ENCODE results near the gene SENP6.
"Not testable (repeated sequence)": the region's sequence is repeated elsewhere in the genome, so short reads cannot be mapped to it uniquely, and the experiment has no call there.

The SENP6 gene

DNA sequence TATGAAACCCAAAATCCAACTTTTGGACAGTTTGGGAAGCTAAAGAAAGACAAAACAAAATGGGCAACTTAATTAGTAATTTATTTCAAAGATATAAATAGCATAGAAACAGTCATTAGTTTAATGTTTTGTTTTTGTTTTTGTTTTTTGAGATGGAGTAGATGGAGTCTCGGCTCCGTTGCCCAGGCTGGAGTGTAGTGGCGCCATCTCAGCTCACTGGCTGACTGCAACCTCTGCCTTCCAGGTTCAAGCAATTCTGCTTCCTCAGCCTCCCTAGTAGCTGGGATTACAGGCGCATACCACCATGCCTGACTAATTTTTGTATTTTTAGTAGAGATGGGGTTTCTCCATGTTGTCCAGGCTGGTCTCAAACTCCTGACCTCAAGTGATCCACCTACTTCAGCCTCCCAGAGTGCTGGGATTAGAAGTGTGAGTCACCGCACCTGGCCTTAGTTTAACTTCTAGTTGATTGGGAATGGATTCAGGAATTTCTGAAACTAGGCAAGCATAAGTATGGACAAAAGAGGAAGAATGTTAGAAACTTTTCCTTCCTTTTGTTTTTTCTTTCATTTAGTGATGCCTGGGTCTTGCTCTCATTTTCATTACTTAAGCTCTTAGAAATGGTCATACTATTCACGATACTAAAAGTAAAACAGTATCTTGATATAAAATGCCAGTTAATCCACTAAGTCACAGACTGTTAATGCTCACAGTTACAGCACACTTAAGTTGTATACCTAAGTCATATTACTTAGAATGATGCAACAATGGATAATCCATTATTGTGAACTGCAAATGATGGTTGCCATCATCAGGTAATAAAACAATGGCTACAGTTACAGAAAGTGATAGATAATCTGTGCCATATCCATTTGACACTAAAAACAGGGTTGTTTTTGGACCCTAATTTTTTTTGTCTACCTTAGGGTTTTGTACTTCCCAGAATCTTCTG is 8.2 kb downstream of the SENP6 start:
- DNase-seq = no peak

- no peak for DNase-seq
Measured at GRCh38 chr6:75611011-75611701, 9.5 kb downstream of the SENP6 start.

DNA sequence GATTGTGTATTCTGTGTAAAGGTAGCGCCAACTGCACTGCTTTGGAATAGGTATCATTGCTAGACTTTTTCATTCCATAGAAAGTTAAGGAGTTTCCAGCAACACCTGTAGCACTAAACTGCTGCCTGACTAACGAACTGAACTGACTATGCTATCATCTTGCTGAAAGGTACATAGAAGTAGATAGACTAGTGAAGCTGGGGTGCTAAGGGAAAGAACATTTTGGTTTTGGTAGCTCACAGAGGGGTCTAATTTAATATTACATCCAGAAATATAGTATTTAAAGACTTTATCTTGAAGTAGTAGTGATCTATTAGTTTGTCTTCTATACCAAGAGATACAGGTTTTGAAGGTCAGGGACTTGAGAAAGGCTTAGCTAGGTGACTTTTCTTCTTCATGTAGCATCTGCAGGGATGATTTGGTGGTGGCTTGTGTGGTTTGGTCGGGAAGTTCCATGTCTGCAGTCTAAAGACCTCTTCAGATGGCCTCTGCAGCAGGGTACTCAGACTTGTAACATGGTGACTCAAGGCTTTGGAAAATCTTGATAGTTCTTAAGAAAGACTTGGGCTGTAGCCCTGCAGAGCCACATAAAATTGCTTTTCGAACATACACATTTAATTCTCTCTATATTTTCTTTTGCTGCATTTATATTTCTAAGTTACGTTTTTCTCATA is 10.2 kb downstream of the SENP6 start:
- DNase-seq = peak; percentile 34 to 54 (median 50)

DNA sequence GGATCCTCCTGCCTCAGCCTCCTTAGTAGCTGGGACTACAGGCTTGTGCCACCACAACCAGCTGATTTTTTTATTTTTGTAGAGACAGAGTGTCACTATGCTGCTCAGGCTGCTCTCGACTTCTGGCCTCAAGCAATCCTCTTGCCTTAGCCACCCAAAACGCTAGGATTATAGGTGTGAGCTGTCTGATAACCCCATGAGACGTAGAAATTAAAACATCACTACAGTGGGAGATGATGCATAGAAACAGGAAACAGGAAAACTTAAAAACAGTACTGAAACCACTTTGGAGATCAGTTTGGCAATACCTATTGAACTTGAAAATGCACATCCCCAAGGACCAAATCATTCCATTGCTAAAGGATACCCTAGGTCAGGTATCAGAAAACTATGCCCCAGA is 10.8 kb downstream of the SENP6 start:
- DNase-seq = peak in 1 of 3 donors; percentile 35

GRCh38 chr6:75613056-75613501 is 11.4 kb downstream of the SENP6 start:
- no peak for DNase-seq

GRCh38 chr6:75618437-75618836 is 16.8 kb downstream of the SENP6 start:
- DNase-seq = no peak

GRCh38 chr6:75619230-75619899 is 17.7 kb downstream of the SENP6 start:
- no peak for DNase-seq

DNA sequence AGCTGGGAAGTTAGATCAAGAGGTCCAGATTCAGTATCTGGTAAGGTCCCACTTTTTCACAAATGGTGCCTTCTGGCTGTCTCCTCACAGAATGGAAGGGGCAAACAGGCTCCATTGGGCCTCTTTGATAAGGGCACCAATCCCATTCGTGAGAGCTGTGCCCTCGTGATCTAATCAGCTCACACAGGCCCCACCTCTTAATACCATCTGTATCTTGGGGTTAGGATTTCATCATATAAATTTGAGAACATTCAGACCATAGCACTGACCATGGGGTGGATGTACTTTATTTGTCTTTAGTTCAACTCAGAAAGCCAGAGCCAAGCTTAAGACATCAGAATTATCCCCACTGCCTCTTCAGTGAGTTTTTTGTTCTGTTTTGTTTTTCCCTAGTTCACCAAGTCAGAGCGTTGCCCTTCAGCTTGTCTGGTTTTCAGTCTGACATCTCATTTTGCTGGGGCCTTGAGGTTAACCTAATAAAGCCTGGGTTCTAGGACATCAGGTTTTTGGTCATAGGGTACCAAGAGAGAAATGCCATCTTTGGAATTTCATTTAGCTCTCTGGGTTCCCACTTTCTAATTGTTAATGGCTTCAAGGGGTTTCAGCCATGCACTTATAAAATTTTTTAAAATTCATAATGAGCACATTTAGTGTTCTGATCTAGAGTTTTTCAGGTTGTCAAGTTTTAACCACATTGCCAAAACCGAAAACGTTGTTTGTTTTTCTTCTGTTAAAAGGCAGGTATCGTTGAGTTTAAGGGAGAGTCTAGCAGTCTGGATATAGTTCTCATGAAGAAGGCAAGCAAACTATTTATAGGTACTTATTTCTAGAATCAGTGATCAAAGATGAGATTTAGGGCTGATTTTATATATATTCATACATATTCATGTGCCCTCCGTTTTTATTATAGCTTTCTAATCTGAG is 19.0 kb downstream of the SENP6 start:
- no peak for DNase-seq

DNA sequence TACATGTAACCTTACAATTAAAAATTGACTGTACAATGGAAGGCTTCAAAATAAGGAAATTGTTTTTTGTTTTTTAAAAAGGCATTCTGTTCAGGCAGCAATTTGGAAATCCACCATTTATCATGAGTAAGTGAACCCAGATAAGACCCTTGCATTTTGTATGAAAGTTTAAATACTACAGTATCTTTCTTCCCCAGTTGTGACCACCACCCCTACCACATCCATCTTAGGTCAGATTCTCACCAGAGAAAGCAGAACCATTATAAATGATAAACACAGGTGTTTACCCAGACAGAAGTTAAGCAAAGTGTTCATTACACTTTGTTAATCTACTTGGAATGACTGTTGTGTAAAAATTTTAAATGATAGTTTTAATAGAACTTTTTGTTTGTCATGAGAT is 20.2 kb downstream of the SENP6 start:
- no peak for DNase-seq

DNA sequence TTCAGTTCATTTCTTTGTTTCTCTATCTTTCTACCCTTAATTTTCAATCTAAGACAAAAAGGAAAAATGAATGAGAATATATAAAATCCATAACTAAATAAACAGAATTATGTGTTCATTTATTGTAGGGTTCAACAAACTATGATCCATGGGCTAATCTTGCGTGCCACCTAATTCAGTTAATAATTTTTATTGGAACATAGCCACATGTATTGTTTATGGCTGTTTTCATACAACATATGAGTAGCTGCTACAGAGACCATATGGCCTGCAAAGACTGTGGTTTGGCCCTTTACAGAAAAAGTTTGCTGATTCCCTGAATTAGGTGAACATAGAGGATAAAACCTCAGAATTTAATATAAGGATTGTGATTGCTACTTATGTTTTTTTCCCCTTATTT is 21.8 kb downstream of the SENP6 start:
- DNase-seq = peak in 1 of 3 donors; percentile 8

DNA sequence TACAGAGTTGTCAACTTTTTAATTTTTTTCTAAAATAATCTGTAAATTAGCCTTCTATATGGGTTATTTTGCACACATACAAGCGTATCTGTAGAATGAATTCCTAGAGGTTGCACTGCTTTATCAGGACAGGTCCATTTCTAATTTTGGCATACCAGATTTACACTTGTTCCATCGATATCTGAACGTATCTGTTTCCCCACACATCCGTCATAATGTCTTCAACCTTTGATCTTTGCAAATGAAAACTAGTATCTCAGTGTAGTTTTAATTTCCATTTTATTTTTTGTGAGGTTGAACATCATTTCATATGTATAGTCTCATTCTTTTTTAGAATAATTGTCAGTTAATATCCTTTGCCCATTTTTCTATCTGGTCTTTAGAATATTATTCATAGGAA is 22.7 kb downstream of the SENP6 start:
- DNase-seq = no peak

- no peak for DNase-seq
Measured at GRCh38 chr6:75624988-75625387, 23.3 kb downstream of the SENP6 start.

DNA sequence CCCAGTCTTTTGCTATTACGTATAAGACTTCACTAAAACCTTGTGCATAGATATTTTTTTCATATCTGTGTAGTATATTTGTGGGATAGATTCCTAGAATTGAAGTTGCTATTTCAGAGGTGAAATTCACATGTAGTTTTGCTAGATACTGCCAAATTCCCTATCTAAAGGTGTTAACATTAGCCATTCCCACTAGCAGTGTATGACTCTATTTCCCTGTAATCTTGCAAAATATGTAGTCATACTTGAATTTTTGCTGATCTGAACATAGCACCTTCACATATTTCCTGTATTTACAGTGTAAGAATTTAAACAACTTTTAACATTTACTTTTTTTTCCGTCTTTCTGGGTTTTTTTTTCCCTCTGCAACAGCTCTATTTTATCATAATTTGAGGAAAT is 24.9 kb downstream of the SENP6 start:
- no peak for DNase-seq

GRCh38 chr6:75627708-75628107 is 26.0 kb downstream of the SENP6 start:
- DNase-seq = not testable (repeated sequence)

- DNase-seq = no peak
Measured at GRCh38 chr6:75631859-75632635, 30.4 kb downstream of the SENP6 start.

- DNase-seq = no peak
Measured at GRCh38 chr6:75633045-75633444, 31.4 kb downstream of the SENP6 start.

- DNase-seq = no peak
Measured at GRCh38 chr6:75642311-75642710, 40.6 kb downstream of the SENP6 start.

- DNase-seq = no peak
Measured at GRCh38 chr6:75643173-75643572, 41.5 kb downstream of the SENP6 start.

GRCh38 chr6:75656479-75656878 is 54.8 kb downstream of the SENP6 start:
- DNase-seq = no peak

DNA sequence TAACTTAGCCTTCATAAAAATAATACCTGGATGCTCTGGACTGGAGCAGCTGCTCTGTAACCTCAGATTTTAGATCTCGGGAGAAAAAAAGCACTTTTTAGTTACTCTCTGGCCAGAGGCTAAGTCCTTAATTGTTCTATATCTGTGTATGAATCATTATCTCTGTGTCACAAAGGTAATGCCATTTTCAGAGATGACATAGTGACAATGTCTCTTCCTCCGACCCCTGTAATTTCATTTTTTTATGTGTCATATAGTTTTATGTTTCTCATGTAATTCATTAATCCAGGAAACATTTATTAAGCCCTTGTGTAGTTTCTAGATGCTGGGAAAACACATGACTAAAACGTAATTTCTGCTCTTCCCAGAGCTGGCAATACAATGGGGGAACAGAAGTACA is 55.6 kb downstream of the SENP6 start:
- DNase-seq = no peak

DNA sequence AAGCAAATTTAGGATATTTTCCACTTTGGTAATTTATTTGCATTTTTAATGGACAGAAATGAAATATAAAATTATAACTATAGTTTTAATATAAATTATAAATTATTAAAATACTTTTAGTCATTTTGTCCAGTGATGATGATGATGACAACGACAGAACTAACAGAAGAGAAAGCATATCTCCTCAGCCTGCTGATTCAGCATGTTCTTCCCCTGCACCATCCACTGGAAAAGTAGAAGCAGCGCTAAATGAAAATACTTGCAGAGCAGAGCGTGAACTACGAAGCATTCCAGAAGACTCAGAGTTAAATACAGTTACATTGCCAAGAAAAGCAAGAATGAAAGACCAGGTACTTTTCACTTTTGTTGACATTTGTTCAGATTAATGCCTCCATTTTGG is 64.9 kb downstream of the SENP6 start:
- DNase-seq = no peak

Measured in suppressor macrophage treated with lipopolysaccharide for 1 hour (primary cell).